Tibial nerve (tissue), 4 donors: ENCODE results near the gene PRKAG2. TPM values are rescaled to one million over a fixed set of nuclear protein-coding genes. Genes with fewer than 3 reads are reported as not detected.

Source experiments
- DNase-seq, 2 donors: peaks; one replicate each; pipeline ENCODE4 v3.0.0-alpha.2; 2019; ENCODE audit warnings: low spot score in 2 of 2
- H3K27ac ChIP-seq, 4 donors: fragments of 200-600 bp; sonication (generic) in 3 of 4; one replicate each; pipeline ENCODE4 v1.5.1; 2017 to 2019; ENCODE audit warnings: mild to moderate bottlenecking in 1 of 4
- H3K27me3 ChIP-seq, 2 donors: fragments of 200-600 bp; sonication (generic) in 1 of 2; one replicate each; pipeline versions ENCODE4 v1.5.1 to v1.6.0; 2017 to 2019
- H3K36me3 ChIP-seq, 3 donors: fragments of 200-600 bp; sonication (generic); one replicate each; pipeline ENCODE4 v1.5.1; 2018 to 2019
- H3K4me1 ChIP-seq, 4 donors: fragments of 200-600 bp; sonication (generic) in 3 of 4; one replicate each; pipeline ENCODE4 v1.5.1; 2017 to 2019
- H3K4me3 ChIP-seq, 4 donors: fragments of 200-600 bp; sonication (generic) in 3 of 4; one replicate each; pipeline ENCODE4 v1.5.1; 2017 to 2019; ENCODE audit warnings: mild to moderate bottlenecking in 1 of 4, moderate library complexity in 1 of 4
- H3K9me3 ChIP-seq, 4 donors: fragments of 200-600 bp; sonication (generic) in 3 of 4; one replicate each; pipeline ENCODE4 v1.5.1; 2017 to 2019
- CTCF ChIP-seq, 5 experiments: fragments of 200-600 bp in 3 of 5; fragments of 450-650 bp in 2 of 5; sonication (generic) in 3 of 5; IDR thresholded peaks; one replicate each; pipeline ENCODE4 v1.5.1; 2016 to 2019; ENCODE audit warnings: antibody characterized with exemption in 5 of 5, mild to moderate bottlenecking in 3 of 5, moderate library complexity in 2 of 5
- EP300 ChIP-seq, 2 donors: sonication (generic); formaldehyde crosslinking; IDR thresholded peaks; one replicate each; pipeline ENCODE4 v1.6.1; 2017; ENCODE audit warnings: antibody characterized with exemption in 2 of 2, mild to moderate bottlenecking in 1 of 2
- POLR2A ChIP-seq, 2 donors: fragments of 450-650 bp; IDR thresholded peaks; one replicate each; pipeline ENCODE4 v1.6.1; 2017; ENCODE audit warnings: antibody characterized with exemption in 2 of 2, mild to moderate bottlenecking in 2 of 2, moderate library complexity in 2 of 2
- WGBS, 2 donors: methylation state at CpG; one replicate each; pipeline ENCODE4 v1.1.5; 2018; 5-methylcytosine and 5-hydroxymethylcytosine counted together
- total RNA-seq, 4 donors: library from RNA; depleted of rRNA; stranded (reverse); fragments of >200 nt; gene quantifications; one replicate each; pipeline ENCODE4 v1.1.0, GENCODE V29; 2016

Gene PRKAG2
- total RNA-seq, 4 donors from 2014 or later: 24.5 to 82.6 (median 38.3) TPM

GRCh38 chr7:151591866-151592265 is 285.0 kb downstream of the PRKAG2 start:
- TF ChIP-seq CTCF (IDR thresholded peaks at IDR 0.05) (no peak), POLR2A (IDR thresholded peaks at IDR 0.05) (no peak)
- H3K27me3 ChIP-seq: no peaks in the 10 kb centered on the region
- no peak overlapping the region for H3K27ac ChIP-seq
- peaks cover 0 to 21% (median 6%) of the 10 kb centered on the region in 3 donors for H3K36me3 ChIP-seq
- no peak overlapping the region for H3K4me3 ChIP-seq
- H3K9me3 ChIP-seq: no peaks in the 10 kb centered on the region
- H3K4me1 ChIP-seq: no peaks in the 10 kb centered on the region
- whole genome bisulfite sequencing, 2 donors: 91 to 92% methylated on average over 12 to 14 of the region's 14 CpGs
- DNase-seq: no peak

GRCh38 chr7:151590850-151591771 is 285.8 kb downstream of the PRKAG2 start:
- no peak overlapping the region for H3K27ac ChIP-seq
- H3K4me1 ChIP-seq: no peaks in the 10 kb centered on the region
- H3K4me3 ChIP-seq: no peak overlapping the region
- H3K36me3 ChIP-seq: peaks cover 0 to 25% (median 6%) of the 10 kb centered on the region in 3 donors
- no peak for DNase-seq
- TF ChIP-seq POLR2A (IDR thresholded peaks at IDR 0.05): no peak
- no peak for TF ChIP-seq EP300 (IDR thresholded peaks at IDR 0.05)
- 88 to 89% methylated on average over 13 to 19 of the region's 19 CpGs for WGBS, 2 donors
- no peaks in the 10 kb centered on the region for H3K27me3 ChIP-seq
- no peaks in the 10 kb centered on the region for H3K9me3 ChIP-seq

DNA sequence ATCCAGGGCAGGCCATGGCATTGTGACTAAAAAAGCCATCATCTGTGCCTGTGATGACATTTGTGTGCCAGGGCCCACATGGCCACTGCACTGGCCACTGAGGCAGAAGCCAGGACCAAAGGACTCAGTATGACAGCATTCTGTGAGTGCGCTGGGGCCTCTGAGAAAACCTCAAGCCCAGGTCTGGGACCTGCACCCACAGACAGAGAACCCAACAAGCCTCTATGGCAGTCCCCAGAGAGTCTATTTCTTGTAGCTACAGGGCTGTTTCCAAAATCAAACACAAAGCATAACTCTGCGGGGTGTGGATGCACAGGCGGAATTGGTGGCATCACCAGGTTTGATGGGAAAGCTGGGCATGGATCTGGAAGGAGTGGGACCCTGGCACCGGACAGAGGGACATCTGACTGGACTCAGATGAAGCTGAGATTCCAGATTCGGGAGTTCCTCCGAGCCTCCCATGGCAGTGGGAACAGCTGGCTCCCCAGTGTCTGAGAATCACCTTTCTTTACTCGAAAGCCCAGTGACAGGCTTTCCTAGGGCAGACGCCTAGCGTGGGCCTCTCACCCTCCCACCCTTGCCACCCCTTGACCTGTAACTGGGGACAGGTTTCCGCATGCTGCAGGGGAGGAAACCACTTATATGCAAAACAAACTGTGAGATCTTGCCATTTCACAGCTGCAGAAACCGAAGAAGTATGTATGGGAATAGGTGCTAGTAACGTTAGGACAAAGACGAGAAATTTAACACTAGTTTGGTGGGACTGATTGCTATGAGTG is 286.7 kb downstream of the PRKAG2 start:
- Histone ChIP-seq H3K27me3 (no peaks in the 10 kb centered on the region), H3K36me3 (peaks cover 0 to 31% (median 6%) of the 10 kb centered on the region in 3 donors), H3K4me3 (no peak overlapping the region), H3K4me1 (no peaks in the 10 kb centered on the region), H3K9me3 (no peaks in the 10 kb centered on the region), H3K27ac (no peak overlapping the region)
- no peak for TF ChIP-seq EP300 (IDR thresholded peaks at IDR 0.05)
- no peak for TF ChIP-seq POLR2A (IDR thresholded peaks at IDR 0.05)
- no peak for TF ChIP-seq CTCF (IDR thresholded peaks at IDR 0.05)
- 91 to 92% methylated on average over 13 of the region's 13 CpGs for WGBS, 2 donors
- DNase-seq: no peak

DNA sequence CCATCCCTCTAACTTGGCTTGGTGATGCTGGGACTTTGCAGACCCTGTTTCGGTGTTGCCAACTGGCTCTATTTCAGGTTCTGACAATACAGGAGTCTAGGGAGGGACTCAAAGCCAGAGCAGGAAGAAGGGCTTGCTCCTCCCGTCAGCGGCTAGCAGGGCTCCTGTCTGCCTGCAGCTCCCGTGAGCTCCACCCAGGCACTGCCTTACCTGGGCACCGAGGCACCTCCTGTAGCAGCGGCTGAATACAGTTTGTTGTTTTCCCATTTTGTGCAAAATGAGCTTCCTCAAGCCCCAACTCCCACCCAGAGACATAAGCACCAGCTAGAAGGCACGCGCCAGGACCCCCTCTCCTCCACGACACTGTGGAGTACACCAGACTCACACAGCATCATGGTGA is 287.9 kb downstream of the PRKAG2 start:
- Histone ChIP-seq H3K4me3 (no peak overlapping the region), H3K36me3 (peaks cover 0 to 37% (median 0%) of the 10 kb centered on the region in 3 donors), H3K9me3 (no peaks in the 10 kb centered on the region), H3K4me1 (no peaks in the 10 kb centered on the region), H3K27ac (no peak overlapping the region), H3K27me3 (no peaks in the 10 kb centered on the region)
- WGBS, 2 donors: 95 to 96% methylated on average over 9 of the region's 9 CpGs
- no peak for TF ChIP-seq EP300 (IDR thresholded peaks at IDR 0.05)
- no peak for TF ChIP-seq CTCF (IDR thresholded peaks at IDR 0.05)
- no peak for TF ChIP-seq POLR2A (IDR thresholded peaks at IDR 0.05)
- DNase-seq: no peak

DNA sequence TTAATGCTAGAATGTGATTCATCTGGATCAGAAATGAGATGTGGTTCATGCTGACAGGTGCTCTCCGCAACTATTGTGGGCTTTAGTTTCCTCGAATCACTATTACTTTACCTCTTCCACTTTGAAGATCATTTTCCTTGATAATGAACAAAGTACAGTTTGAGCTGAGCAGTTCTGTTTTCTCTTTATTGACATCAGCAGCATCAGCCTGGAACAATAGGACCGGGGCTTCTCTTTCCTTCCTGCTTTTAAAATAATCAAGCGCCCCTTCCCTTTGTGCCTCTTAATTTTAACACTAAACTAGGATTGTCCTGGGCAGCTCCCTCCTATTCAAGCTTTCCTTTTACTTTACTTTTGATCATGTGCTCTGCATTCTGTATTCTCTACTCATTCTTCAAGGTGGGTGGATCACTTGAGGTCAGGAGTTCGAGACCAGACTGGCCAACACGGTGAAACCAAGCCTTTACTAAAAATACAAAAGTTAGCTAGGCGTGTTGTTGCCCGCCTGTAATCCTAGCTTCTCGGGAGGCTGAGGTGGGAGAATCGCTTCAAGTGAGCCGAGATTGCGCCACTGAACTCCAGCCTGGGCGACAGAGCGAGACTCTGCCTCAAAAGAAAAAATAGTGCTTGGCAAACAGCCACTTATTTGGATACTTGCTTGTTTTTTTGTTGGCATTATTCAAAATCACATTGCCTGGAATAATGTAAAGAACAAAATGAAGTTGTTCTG is 290.2 kb downstream of the PRKAG2 start:
- Histone ChIP-seq H3K36me3 (peaks cover 0 to 36% (median 0%) of the 10 kb centered on the region in 3 donors), H3K27ac (no peak overlapping the region), H3K9me3 (no peaks in the 10 kb centered on the region), H3K27me3 (no peaks in the 10 kb centered on the region), H3K4me1 (no peaks in the 10 kb centered on the region), H3K4me3 (no peak overlapping the region)
- no peak for TF ChIP-seq EP300 (IDR thresholded peaks at IDR 0.05)
- TF ChIP-seq CTCF (IDR thresholded peaks at IDR 0.05): no peak
- TF ChIP-seq POLR2A (IDR thresholded peaks at IDR 0.05): no peak
- 80 to 83% methylated on average over 14 of the region's 14 CpGs for whole genome bisulfite sequencing, 2 donors
- no peak for DNase-seq
